Activated T-helper 9 cell treated with anti-CD3 and anti-CD28 coated beads, Interleukin-2, amount 50 U/mL, for 16 hours (primary cell): ENCODE data around the gene NT5C1B.
"Not testable (repeated sequence)": the region's sequence is repeated elsewhere in the genome, so short reads cannot be mapped to it uniquely, and the experiment has no call there.

ENCODE experiments used
- DNase-seq: peaks from one replicate; pipeline ENCODE4 v3.0.0-alpha.2; 2020; ENCODE audit warnings: low read depth

The NT5C1B gene

GRCh38 chr2:18589354-18589753 is at the start of gene NT5C1B:
TSS of gene NT5C1B (minus strand) at chr2:18589569. CDS start at chr2:18589468, 101 bp downstream.
- DNase-seq = no peak

- DNase-seq = no peak
Measured at GRCh38 chr2:18637196-18637595, 47.8 kb upstream of the NT5C1B start.

GRCh38 chr2:18632699-18633098 is 43.3 kb upstream of the NT5C1B start:
- not testable (repeated sequence) for DNase-seq

- DNase-seq = no peak
Measured at GRCh38 chr2:18630941-18631340, 41.6 kb upstream of the NT5C1B start.

- no peak for DNase-seq
Measured at GRCh38 chr2:18630541-18630940, 41.2 kb upstream of the NT5C1B start.

DNA sequence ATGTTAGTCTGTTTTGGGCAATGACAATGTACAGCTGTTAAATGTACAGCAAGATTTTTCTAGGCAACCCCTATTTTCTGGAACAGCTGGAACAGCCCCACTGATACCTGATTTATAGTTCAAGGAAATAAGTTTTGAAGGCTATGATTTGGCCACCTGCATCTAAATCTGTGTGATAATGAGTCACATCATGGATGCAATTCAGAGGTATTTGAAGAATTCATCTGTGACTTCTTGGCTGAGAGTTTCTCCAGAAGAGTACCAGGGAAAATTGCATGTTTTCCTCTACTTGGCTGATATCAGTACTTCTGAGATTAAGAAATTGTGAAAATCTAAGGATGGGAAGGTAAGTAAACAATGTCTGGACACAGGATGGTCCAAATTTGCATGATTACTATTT is 40.7 kb upstream of the NT5C1B start:
- no peak for DNase-seq

- DNase-seq = no peak
Measured at GRCh38 chr2:18626958-18627650, 37.7 kb upstream of the NT5C1B start.

DNA sequence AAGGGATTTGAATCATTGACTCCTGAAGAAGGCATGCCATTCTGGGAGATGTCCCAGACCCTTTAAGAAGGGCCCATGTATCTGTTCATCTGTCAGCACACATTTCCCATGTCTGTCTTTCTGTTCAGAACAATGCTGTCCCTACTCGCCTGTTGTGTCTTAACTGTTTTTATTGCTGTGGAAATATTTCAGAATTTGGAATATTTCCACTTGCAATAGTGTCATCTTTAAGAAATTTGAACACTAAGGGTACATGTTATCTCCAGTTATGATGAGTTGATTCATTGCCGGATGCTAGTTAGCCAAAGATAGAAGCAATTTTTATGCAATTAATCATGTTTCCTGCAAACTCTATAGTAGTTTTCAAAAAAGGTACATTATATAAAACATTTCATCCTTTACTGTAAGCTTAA is 36.9 kb upstream of the NT5C1B start:
- no peak for DNase-seq

GRCh38 chr2:18625563-18625962 is 36.2 kb upstream of the NT5C1B start:
- no peak for DNase-seq

GRCh38 chr2:18623782-18624181 is 34.4 kb upstream of the NT5C1B start:
- DNase-seq = no peak

- no peak for DNase-seq
Measured at GRCh38 chr2:18620867-18621632, 31.7 kb upstream of the NT5C1B start.

GRCh38 chr2:18619091-18619490 is 29.7 kb upstream of the NT5C1B start:
- no peak for DNase-seq

DNA sequence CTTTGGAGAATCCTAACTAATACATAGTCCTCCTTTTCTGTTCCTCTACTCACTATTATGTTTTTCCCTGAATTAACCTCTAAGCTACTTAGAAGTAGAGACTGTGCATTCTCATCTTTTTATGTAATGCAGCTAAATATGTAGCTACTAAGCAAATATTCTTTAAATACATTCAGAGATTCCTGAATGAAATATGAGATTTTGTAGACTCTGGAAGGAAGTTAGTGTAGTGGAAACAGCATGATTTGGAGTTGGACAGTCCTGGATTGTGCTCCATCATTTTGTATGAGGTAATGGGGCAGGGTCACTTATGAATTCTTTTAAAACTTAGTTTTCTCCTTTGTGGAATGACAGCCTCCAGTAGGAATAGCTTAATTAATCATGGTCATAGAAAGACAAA is 24.7 kb upstream of the NT5C1B start:
- no peak for DNase-seq

DNA sequence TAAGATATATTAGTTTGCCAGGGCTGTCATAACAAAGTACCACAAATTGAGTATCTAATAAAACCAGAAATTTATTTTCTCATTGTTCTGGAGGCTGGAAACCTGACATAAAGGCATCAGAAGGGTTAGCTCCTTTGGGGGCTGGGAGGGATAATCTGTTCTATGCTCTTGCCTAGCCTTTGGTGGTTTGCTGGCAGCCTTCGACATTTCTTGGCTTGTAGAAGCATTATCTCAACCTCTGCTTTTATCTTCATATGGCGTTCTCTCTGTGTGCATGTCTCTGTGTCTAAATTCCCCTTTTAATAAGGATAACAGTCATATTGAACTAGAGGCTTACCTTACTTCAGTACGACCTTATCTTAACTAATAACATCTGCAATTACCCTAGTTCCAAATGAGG is 22.8 kb upstream of the NT5C1B start:
- DNase-seq = no peak

DNA sequence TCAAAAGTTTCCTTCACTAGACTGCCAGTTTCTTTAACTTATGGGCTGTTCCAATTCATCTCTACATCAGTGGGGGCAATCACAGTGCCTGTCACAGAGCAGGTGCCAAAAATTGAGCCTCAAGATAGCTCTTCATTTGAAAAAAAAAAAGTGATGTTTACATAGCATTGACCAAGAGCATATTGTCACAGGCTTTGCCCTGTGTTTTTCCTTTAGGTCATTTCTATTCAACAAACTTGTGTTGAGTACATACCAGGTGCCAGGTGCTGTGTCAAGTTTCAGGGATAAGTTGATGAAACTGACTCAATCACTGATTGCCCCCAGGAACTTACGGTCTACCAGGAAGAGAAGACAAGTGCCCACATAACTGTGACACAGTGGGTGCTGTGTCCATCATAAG is 22.2 kb upstream of the NT5C1B start:
- DNase-seq = no peak

DNA sequence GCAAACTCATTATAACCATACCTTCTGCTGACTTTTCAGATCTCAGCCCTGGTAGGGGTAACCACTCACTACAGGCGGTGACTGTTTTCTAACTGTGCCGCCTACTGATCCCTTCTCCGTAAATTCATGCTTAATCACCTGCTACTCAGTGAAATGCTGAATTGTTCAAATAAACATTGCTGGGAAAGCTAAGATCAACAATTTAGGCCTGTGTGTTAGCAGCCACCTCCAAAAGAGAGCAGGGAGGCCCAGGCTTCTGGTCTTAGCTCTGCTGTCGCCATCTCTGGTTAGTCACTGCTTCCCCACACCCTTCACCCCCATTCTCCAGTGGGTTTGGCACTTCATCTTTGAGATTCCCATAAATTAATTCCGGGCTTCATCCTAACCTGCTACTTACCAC is 21.8 kb upstream of the NT5C1B start:
- DNase-seq = no peak

DNA sequence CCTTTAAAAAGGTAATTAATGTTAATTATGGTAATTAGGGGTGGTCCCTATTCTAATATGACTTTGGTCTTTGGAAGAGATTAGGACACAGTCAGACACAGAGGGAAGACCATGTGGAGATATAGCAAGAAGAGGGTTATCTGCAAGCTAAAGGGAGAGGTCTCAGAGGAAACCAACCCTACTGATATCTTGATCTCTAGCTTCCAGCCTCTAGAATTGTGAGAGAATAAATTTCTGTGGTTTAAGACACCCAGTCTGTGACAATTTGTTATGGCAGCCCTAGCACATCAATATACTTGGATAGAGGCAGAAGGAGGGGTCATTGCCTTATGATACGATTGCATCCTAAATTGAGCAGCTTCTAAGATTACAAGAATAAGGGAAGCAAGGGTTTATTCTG is 21.3 kb upstream of the NT5C1B start:
- no peak for DNase-seq

- DNase-seq = no peak
Measured at GRCh38 chr2:18610090-18610489, 20.7 kb upstream of the NT5C1B start.

GRCh38 chr2:18605115-18605514 is 15.7 kb upstream of the NT5C1B start:
- no peak for DNase-seq

- no peak for DNase-seq
Measured at GRCh38 chr2:18604531-18604885, 15.1 kb upstream of the NT5C1B start.

GRCh38 chr2:18603854-18604530 is 14.6 kb upstream of the NT5C1B start:
- no peak for DNase-seq

DNA sequence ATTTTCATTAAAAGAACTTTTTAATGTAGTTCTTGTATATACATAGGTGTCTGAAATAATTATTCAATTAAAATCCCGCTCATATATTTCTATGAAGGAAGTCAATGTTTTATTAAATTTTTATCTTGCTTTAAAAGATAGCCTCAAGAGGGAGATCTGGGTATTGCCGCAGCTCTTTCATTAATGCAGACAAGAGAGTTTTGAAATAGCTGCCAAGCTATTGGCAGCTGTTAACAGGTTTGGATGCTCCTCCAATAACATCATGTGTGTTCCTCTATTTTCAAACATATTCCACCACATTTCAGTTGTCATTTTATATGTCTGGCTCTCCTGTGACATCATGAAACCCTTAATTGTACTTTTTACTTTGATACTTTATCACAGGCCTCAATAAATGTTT is 12.9 kb upstream of the NT5C1B start:
- DNase-seq = no peak

- DNase-seq = no peak
Measured at GRCh38 chr2:18600255-18600613, 10.9 kb upstream of the NT5C1B start.
